Suppressor macrophage treated with lipopolysaccharide for 1 hour (primary cell): ENCODE measurements around the gene NFE2L2.
"Not testable (repeated sequence)": the region's sequence is repeated elsewhere in the genome, so short reads cannot be mapped to it uniquely, and the experiment has no call there.

Experiments
- DNase-seq, 3 donors: peaks; one replicate each; pipeline ENCODE4 v3.0.0-alpha.2; 2020 to 2022

Gene NFE2L2

DNA sequence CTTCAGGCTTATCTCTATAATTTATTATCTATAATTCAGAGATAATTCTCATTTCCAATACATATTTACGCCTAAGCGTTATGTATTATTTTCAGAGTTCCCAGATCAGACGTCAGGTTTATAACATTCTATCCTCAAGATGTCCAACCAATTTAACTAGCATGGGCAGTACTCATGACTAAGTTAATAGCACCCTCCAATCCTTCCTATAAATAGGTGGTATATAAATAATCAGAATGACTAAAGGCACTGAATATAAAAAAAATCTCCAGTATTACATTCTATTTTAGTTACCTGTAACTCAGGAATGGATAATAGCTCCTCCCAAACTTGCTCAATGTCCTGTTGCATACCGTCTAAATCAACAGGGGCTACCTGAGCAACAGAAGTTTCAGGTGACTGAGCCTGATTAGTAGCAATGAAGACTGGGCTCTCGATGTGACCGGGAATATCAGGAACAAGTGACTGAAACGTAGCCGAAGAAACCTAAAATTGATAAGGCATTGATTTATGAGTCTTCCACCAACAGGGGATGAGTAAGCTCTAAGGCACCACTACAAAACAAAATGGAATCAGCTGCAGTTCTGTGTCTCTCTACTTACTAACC, 32.3 kb downstream of the NFE2L2 start:
- DNase-seq, result no peak

DNA sequence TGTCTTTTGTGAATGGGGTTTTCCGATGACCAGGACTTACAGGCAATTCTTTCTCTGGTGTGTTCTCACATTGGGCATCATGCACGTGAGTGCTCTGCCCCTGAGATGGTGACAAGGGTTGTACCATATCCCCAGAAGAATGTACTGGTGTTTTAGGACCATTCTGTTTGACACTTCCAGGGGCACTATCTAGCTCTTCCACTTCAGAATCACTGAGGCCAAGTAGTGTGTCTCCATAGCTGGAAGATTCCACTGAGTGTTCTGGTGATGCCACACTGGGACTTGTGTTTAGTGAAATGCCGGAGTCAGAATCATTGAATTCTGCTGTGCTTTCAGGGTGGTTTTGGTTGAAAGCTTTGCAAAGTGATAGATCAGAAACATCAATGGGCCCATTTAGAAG, 33.3 kb downstream of the NFE2L2 start:
- no peak for DNase-seq

DNA sequence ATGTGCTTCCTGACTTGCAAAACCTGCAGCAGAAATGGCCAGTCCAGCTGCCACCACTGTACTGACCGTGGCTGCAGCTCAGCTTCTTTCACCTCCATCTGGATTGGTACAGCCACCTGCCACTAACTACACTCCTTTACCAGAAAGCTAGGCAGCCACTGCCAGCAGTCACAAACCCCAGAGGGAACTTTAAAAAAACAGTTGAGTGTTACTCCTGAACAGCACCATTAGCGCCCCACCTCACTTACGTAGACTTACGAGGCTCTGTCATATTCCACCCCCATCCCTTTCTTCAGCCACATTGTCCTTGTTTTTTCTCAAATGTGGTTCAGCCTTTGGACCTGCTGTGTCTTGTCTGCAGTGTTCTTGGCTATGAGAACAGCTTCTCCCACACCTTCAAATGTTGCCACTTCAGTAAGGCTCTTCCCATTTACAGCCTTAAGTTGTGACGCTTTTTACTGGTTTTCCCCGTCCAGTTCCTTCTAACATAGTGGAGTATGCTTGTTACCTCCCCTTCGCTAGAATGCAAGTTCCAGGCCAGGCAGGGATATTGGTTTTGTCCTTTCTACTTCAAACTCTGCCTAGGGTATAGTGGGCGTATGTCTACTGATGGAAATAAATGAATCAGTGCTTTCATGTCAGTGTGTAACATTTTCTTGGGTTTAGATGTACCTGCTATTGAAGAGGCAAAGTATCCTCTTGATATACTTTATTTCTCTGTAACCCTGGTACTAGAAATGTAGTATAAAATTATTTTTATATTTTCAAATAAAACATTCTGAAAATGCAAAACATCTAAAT, 34.9 kb downstream of the NFE2L2 start:
- DNase-seq, result no peak

DNA sequence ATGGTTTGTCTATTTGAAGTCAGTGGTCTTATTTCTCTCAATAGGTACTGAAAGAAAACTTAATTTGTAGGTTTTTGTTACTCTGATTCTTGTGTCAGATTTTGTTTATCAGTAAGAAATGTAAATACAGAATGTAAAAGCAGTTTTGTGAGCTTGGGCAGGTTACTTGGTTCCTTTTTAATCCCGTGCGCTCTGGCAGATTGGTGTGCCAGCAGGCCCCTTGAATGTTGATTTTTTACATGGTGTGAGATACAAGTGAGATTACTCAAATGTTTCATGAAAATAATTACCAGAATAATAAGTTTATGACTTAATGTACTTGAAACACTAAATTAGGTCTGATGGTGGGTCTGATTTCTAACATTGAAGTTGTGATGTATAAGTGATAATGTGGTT, 38.6 kb downstream of the NFE2L2 start:
- DNase-seq, result no peak

DNA sequence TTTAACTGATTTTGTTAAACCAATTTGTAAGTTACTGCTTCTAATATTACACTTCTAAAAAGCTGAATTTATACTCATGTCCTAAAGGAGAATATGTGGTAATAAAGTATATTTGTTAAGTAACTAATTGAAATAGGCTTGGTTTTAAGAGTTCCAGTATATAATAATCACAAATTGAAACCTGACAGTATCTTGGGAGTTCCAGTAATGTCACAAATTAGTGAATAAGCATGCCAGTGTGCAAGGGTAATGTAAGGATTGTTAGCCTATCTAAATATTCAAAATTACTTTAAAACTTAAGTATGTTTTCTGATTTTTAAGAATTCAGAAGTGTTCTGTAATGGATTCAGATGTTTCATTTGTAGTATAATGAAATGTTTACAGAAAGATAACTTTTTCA, 41.1 kb downstream of the NFE2L2 start:
- DNase-seq, result not testable (repeated sequence)

GRCh38 chr2:177221970-177222369, 42.6 kb downstream of the NFE2L2 start:
- no peak for DNase-seq

GRCh38 chr2:177221534-177221933, 43.0 kb downstream of the NFE2L2 start:
- DNase-seq, result no peak

DNA sequence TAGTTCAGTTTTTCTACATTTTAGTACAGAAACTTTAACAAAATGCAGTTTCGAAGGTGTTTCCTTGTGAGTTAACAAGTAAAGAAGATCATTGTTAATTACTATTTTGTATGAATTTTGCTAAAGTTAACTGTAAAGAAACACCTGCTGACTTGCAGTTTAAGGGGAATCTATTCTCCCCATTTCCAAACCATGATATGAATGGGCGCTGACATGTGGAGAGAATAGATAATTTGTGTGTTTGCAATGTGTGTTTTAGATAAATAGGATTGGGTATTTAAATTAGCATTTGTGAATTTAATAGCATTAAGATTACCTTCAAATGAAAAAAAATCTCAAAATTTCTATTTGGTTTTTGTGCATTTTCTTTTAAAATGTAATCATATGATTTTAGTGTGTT, 44.7 kb downstream of the NFE2L2 start:
- not testable (repeated sequence) for DNase-seq

GRCh38 chr2:177217247-177217843, 47.2 kb downstream of the NFE2L2 start:
- no peak for DNase-seq

DNA sequence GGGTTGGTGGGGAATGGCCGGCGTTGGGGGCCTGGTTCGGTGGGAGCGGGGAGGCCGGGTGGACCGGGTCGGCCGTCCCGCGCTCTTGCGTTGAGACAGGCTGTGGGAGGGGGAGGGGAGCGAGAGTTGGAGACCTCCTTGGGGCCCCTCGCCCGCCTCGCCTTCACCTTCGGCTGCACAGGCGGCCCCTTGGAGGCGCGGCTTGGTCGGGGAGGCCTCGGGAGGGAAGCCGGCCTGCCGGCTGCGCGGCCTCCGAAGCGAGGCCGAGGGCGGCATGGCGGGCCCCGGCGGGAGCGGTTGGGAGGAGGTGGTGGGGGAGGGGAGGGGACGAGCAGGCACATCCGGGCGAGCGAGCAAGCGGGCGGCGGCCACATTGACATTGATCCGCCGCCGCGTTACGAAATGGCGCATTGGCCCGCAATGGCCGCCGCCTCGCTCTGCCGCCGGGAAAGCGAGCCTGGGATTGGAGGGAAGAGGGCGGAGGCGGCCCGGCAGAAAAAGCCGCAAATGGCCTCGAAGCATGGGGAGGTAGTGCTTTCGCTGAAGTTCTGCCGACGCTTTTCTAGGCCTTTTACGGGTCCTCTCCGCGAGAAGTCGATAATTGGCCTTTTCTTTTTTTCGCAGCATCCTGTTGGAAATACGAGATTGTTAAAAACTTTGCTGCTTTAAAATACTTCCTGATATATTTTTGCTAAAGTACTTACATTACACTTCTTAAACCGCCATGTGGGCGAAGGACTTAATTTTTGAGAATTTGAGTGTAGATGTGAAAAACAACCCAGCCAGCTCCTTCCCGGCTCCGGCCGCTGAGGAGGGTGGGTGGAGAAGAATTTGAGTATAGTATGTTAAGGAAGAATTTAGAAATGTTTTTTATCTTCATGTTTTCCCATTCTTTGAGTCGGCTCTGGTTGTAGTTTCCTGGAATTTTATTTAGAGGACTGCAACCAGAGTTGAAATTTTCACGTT, 51.4 kb downstream of the NFE2L2 start:
- DNase-seq, result peak; percentile 96 to 98 (median 98)

- DNase-seq, result peak; percentile 99 to 100 (median 99)
Observed at GRCh38 chr2:177212106-177212890, 52.2 kb downstream of the NFE2L2 start, which contains the start of gene HNRNPA3. TSS of gene HNRNPA3 (plus strand) at chr2:177212794. CDS start at chr2:177212800, 6 bp downstream.

DNA sequence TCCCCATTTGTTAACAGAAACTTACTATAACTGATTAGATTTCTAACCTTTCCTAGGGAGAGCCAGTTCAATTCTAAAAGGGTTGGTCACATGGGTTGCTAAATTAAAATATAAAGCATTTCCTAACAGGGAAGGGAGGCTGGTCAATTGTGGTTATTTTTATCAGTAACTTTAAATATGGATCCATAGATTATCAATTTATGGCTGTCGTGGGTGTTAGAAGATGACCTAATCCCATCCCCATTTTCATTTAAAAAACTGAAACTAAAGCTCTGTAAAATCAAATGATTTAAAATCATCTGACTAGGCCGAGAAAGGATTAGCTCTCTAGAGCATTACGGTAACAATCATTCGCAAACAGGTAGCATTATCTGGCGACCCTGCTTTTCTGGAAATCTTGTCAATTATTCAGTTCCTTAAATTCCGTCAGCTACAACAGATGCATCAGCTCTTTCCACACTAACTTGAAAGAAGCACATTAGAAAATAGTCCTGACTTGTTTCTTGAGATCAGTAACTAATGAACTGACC, 52.9 kb downstream of the NFE2L2 start:
- no peak for DNase-seq

DNA sequence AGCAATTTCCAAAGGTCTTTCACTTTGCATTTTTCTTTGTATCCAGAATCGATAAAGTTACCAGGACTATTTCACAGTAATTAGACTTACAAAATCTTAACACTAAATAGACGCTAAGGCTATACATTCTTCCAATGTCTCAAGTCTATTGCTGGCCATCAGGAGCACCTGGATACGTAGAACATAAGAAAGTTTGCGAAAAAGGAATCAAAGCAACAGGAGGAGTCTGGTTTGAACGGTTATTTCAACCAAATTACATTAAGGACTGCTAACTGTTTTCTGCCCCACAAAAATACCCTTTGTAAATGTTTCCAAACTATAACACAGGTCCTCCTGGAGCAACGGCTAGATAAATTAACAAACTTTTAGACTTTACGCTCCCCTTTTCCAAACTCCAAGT, 53.4 kb downstream of the NFE2L2 start:
- DNase-seq, result no peak

GRCh38 chr2:177207101-177207500, 57.4 kb downstream of the NFE2L2 start:
- no peak for DNase-seq

GRCh38 chr2:177204417-177204816, 60.1 kb downstream of the NFE2L2 start:
- DNase-seq, result no peak

- DNase-seq, result no peak
Observed at GRCh38 chr2:177201919-177202346, 62.6 kb downstream of the NFE2L2 start.

DNA sequence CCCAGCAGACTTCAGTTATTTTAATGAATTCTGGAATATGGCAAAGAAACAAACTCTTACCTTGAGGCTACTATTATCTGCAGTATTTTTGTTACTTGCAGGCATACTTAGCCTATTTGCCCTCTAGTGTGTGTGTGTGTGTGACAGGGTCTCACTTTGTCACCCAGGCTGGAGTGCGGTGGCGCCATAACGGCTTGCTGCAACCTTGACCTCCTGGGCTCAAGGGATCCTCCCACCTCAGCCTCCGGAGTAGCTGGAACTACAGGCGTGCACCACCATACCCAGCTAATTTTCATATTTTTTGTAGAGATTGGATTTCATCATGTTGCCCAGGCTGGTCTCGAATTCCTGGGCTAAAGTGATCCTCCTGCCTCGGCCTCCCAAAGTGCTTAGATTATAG, 64.1 kb downstream of the NFE2L2 start:
- DNase-seq, result not testable (repeated sequence)

DNA sequence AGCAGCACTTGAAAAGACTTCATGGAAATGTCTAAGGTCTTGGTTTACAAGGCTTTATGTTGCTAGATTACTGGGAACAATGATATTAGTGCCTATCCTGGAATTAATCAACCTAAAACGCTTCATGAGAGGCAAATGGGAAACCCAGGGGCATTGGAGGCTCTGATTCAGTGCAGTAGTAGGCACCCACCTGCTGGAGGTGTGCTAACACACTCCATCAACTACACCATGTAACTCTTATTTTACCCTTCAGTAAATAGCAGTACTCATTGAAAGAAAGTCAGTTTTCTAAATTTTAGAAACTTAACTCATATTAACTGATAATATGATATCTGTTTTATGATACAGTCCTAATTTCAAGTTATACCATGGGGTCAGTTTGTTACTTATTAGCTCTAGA, 69.3 kb downstream of the NFE2L2 start:
- DNase-seq, result no peak

DNA sequence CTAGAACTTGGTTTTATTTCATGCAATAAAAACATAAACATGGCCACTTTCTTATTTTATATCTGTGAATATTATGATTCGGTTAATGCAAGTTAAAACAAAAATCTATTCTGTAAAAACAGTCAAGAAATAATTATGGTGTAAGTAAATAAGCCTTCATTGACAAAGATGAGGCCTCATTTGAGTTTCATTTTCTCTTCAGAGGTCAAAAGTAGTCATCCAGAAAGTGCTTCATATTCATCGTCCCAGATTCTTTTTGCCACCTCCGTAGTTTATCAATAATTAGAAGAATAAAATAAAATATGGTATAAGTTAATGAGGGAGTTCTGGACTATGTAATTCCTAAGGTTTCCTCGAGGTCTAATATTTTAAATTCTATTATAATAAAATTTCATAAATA, 71.3 kb downstream of the NFE2L2 start:
- no peak for DNase-seq

DNA sequence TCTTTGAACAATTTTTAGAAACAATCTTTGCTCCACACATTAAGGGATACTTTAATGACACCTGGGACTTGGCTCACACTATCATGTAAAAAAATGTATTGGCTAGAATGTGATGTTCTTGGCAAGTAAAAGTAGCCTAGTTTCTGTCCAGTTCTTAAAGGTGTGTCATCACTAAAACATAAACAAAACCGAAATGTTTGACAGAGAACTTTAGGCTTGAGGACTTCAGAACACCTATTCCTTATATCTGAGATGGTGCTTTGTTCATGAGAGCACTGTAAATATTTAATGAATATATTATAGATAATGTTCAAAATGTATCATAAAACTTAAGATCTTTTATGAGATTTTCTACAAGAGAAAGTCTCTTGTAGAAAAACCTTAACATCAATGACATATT, 71.7 kb downstream of the NFE2L2 start:
- no peak for DNase-seq

DNA sequence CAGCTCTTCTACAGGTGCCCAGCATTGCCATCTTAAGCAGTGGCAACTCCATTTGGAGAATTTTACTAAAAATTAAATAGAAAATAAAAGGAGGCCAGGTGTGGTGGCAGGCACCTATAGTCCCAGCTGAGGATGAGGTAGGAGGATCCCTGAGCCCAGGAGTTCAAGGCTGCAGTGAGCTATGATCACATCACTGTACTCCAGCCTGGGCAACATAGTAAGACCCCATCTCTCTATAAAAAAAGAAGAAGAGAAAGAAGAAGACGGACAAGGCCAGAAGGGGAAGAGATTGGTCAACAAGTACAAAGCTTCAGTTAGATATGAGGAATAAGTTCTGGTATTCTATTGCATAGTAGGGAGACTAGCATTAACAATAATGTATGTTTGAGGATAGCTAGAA, 73.6 kb downstream of the NFE2L2 start:
- no peak for DNase-seq
